Liver (tissue), 9 donors: ENCODE data around the gene ANO7. TPM values are rescaled to one million over a fixed set of nuclear protein-coding genes. Genes with fewer than 3 reads are reported as not detected.

ENCODE experiments used
- DNase-seq: peaks from one replicate; pipeline ENCODE4 v3.0.0-alpha.2; 2017; ENCODE audit warnings: low spot score
- H3K27ac ChIP-seq, 2 donors: one replicate each; pipeline ENCODE4 v1.7.0; 2013; ENCODE audit warnings: inconsistent platforms in 2 of 2, low read length in 2 of 2, control low read depth in 1 of 2, low read depth in 1 of 2, mild to moderate bottlenecking in 1 of 2
- H3K27me3 ChIP-seq, 4 donors: one replicate each; pipeline versions ENCODE4 v1.6.1 to v1.7.0; 2013; ENCODE audit warnings: low read length in 3 of 4, inconsistent platforms in 1 of 4, mild to moderate bottlenecking in 1 of 4, moderate library complexity in 1 of 4; ENCODE audit not compliant: control insufficient read depth in 4 of 4, insufficient read depth in 4 of 4
- H3K36me3 ChIP-seq, 4 donors: one replicate each; pipeline versions ENCODE4 v1.6.1 to v1.7.0; 2013; ENCODE audit warnings: low read length in 3 of 4, mild to moderate bottlenecking in 3 of 4, low read depth in 1 of 4, moderate library complexity in 1 of 4; ENCODE audit not compliant: control insufficient read depth in 4 of 4, insufficient read depth in 3 of 4
- H3K4me1 ChIP-seq, 4 donors: one replicate each; pipeline versions ENCODE4 v1.6.1 to v1.7.0; 2013; ENCODE audit warnings: low read length in 3 of 4, mild to moderate bottlenecking in 3 of 4, moderate library complexity in 1 of 4; ENCODE audit not compliant: control insufficient read depth in 4 of 4, insufficient read depth in 4 of 4
- H3K4me3 ChIP-seq, 3 donors: one replicate each; pipeline versions ENCODE4 v1.6.1 to v1.7.0; 2013; ENCODE audit warnings: low read length in 3 of 3, control low read depth in 1 of 3, low read depth in 1 of 3, mild to moderate bottlenecking in 1 of 3
- H3K9ac ChIP-seq, 2 donors: one replicate each; pipeline ENCODE4 v1.7.0; 2013; ENCODE audit warnings: low read length in 2 of 2, mild to moderate bottlenecking in 2 of 2, moderate library complexity in 2 of 2, control low read depth in 1 of 2, low read depth in 1 of 2
- H3K9me3 ChIP-seq, 4 donors: one replicate each; pipeline versions ENCODE4 v1.6.1 to v1.7.0; 2013; ENCODE audit warnings: low read length in 3 of 4; ENCODE audit not compliant: control insufficient read depth in 4 of 4
- EGR1 ChIP-seq, 2 donors: IDR thresholded peaks; 2 replicates each; pipeline ENCODE4 v1.6.1; 2016 to 2018; ENCODE audit warnings: antibody characterized with exemption in 2 of 2, low read depth in 2 of 2
- FOXA1 ChIP-seq: IDR thresholded peaks from 2 replicates; pipeline ENCODE4 v1.6.1; 2016; ENCODE audit warnings: antibody characterized with exemption
- FOXA2 ChIP-seq: IDR thresholded peaks from 2 replicates; pipeline ENCODE4 v1.6.1; 2016; ENCODE audit warnings: antibody characterized with exemption
- GABPA ChIP-seq, 2 donors: IDR thresholded peaks in 1 of 2; conservative IDR thresholded peaks in 1 of 2; 2 replicates each; pipeline ENCODE4 v1.6.1; 2016; ENCODE audit warnings: antibody characterized with exemption in 2 of 2, mild to moderate bottlenecking in 1 of 2, moderate library complexity in 1 of 2
- HNF4A ChIP-seq, 2 donors: conservative IDR thresholded peaks; 2 replicates each; pipeline ENCODE4 v1.6.1; 2016; ENCODE audit warnings: antibody characterized with exemption in 2 of 2, mild to moderate bottlenecking in 2 of 2
- HNF4G ChIP-seq: IDR thresholded peaks from 2 replicates; pipeline ENCODE4 v1.6.1; 2016; ENCODE audit warnings: antibody characterized with exemption
- JUND ChIP-seq, 2 donors: IDR thresholded peaks; 2 replicates each; pipeline ENCODE4 v1.6.1; 2016; ENCODE audit warnings: antibody characterized with exemption in 2 of 2
- NR2F2 ChIP-seq: IDR thresholded peaks from 2 replicates; pipeline ENCODE4 v1.6.1; 2016; ENCODE audit warnings: antibody characterized with exemption
- RAD21 ChIP-seq, 2 donors: IDR thresholded peaks; 2 replicates each; pipeline ENCODE4 v1.6.1; 2016; ENCODE audit warnings: antibody characterized with exemption in 2 of 2, mild to moderate bottlenecking in 2 of 2
- RXRA ChIP-seq, 2 donors: IDR thresholded peaks; 2 replicates each; pipeline ENCODE4 v1.6.1; 2017 to 2018; ENCODE audit warnings: antibody characterized with exemption in 2 of 2, mild to moderate bottlenecking in 1 of 2
- SP1 ChIP-seq: IDR thresholded peaks from 2 replicates; pipeline ENCODE4 v1.6.1; 2018; ENCODE audit warnings: antibody characterized with exemption, mild to moderate bottlenecking
- TAF1 ChIP-seq: conservative IDR thresholded peaks from 2 replicates; pipeline ENCODE4 v1.6.1; 2016; ENCODE audit warnings: antibody characterized with exemption, mild to moderate bottlenecking
- WGBS: extraction: QIAGEN DNeasy Blood & Tissue Kit; methylation state at CpG from one replicate; pipeline ENCODE4 v1.1.7; 2013; 5-methylcytosine and 5-hydroxymethylcytosine counted together
- polyA plus RNA-seq, 2 donors: library from polyadenylated mRNA; stranded (reverse) in 1 of 2; unstranded in 1 of 2; fragments of 200-250 nt in 1 of 2; fragments of >200 nt in 1 of 2; fragmentation: Nextera tagmentation in 1 of 2; extraction: Ambion mirVana in 1 of 2; gene quantifications; one replicate each; pipeline versions ENCODE4 v1.2.1 to v1.2.3, GENCODE V29; 2013 to 2015
- total RNA-seq, 2 donors: library from RNA; depleted of rRNA; stranded (reverse); fragments of >200 nt; gene quantifications; one replicate each; pipeline ENCODE4 v1.2.3, GENCODE V29; 2014
- TF ChIP-seq, protein P1 (sequence below): IDR thresholded peaks from 2 replicates; pipeline ENCODE4 v1.6.1; 2016; ENCODE audit warnings: antibody characterized with exemption, mild to moderate bottlenecking
- TF ChIP-seq, protein P2 (sequence below): IDR thresholded peaks from 2 replicates; pipeline ENCODE4 v1.6.1; 2016; ENCODE audit warnings: antibody characterized with exemption
- TF ChIP-seq, protein P3 (sequence below): IDR thresholded peaks from 2 replicates; pipeline ENCODE4 v1.6.1; 2016; ENCODE audit warnings: antibody characterized with exemption
- TF ChIP-seq, protein P4 (sequence below): fragments of 150-350 bp; IDR thresholded peaks from 2 replicates; pipeline ENCODE4 v1.5.1; 2017; ENCODE audit warnings: improper control_type of control experiment, low read depth, low read length; ENCODE audit not compliant: missing input control
- TF ChIP-seq, protein P5 (sequence below): IDR thresholded peaks from 2 replicates; pipeline ENCODE4 v1.6.1; 2016; ENCODE audit warnings: antibody characterized with exemption
- donor health status: healthy.
- donor health status: healthy.
- donor health status: healthy.
- donor health status: healthy.
- donor health status: healthy.

ANO7 gene
- total and polyA plus RNA-seq, 4 donors = 0.25 to 0.70 (median 0.45) TPM

DNA sequence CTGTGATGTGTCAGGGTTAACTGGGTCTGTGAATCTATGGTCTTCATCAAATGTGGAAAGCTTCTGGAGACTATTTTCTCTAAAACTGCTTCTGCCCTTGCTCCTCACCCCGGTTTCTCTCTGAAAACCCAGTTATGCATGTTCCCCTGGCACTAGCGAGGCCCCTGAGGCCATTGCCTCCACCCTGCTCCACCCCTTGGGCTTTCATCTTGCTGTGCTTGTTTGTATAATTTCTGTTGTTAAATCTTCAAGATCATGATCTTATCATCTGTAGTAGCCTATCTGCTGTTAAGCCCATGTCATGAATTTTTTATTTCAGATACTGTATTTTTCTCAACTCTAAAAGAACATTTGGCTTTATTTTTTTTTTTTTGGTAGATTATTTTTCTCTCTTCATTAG is 14.9 kb upstream of the ANO7 start:
- Histone ChIP-seq H3K27me3 (no peaks in the 10 kb centered on the region), H3K27ac (no peak overlapping the region), H3K9ac (no peak overlapping the region), H3K4me1 (no peaks in the 10 kb centered on the region), H3K4me3 (no peak overlapping the region), H3K9me3 (peaks cover 0 to 6% (median 2%) of the 10 kb centered on the region in 4 donors), H3K36me3 (peaks cover 14 to 42% (median 28%) of the 10 kb centered on the region in 4 donors)
- WGBS = 96% methylated on average over 2 of the region's 2 CpGs
- DNase-seq = no peak
- TF ChIP-seq JUND (IDR thresholded peaks at IDR 0.05) (no peak), RXRA (IDR thresholded peaks at IDR 0.05) (no peak)
- TF ChIP-seq, protein P1, sequence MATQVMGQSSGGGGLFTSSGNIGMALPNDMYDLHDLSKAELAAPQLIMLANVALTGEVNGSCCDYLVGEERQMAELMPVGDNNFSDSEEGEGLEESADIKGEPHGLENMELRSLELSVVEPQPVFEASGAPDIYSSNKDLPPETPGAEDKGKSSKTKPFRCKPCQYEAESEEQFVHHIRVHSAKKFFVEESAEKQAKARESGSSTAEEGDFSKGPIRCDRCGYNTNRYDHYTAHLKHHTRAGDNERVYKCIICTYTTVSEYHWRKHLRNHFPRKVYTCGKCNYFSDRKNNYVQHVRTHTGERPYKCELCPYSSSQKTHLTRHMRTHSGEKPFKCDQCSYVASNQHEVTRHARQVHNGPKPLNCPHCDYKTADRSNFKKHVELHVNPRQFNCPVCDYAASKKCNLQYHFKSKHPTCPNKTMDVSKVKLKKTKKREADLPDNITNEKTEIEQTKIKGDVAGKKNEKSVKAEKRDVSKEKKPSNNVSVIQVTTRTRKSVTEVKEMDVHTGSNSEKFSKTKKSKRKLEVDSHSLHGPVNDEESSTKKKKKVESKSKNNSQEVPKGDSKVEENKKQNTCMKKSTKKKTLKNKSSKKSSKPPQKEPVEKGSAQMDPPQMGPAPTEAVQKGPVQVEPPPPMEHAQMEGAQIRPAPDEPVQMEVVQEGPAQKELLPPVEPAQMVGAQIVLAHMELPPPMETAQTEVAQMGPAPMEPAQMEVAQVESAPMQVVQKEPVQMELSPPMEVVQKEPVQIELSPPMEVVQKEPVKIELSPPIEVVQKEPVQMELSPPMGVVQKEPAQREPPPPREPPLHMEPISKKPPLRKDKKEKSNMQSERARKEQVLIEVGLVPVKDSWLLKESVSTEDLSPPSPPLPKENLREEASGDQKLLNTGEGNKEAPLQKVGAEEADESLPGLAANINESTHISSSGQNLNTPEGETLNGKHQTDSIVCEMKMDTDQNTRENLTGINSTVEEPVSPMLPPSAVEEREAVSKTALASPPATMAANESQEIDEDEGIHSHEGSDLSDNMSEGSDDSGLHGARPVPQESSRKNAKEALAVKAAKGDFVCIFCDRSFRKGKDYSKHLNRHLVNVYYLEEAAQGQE = no peak

DNA sequence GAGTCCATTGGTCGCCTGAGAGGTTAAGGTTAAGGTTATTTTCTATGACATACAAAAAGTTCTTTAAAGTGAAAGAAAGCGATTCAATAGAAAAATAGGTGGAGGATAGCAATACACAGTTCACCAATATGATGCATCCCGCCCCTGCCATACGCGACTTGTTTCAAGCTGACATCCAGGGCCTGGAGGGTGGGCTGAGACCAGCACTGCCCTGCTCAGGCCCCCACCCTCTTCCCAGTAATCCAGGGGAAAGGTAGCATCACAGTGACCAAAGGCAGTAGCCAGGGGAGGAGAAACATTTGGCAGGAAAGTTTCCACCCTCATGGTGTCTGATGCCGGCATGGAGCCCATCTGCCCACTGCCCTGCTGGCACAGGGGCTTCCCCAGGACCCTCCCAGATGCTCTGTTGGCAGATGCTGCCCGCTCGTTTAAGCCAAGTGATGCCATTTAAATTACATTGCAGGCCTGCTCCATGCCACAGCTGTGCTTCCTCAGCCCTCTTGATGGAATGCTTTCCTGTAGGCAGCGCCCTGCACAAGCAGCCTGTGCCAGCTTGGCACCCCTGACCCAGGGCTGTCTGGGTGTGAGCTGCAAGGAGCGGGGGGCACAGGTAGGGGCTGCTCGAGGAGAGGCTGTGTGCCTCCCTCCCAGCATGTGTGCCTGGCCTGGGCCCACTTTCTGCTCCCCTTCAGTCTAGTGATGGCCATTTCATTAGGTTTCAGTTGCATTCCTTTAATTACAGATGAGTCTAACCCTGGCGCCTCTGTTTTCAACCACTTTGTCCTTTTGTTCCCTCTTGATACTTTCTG is 10.7 kb upstream of the ANO7 start:
- H3K27me3 ChIP-seq = no peaks in the 10 kb centered on the region
- peaks cover 2 to 21% (median 16%) of the 10 kb centered on the region in 4 donors for H3K36me3 ChIP-seq
- H3K4me3 ChIP-seq = no peak overlapping the region
- H3K9ac ChIP-seq = no peak overlapping the region
- TF ChIP-seq GABPA (IDR thresholded peaks at IDR 0.05 in 1 of 2, conservative IDR thresholded peaks at IDR 0.05 in 1 of 2) = no peak
- TF ChIP-seq, protein P1 = no peak
- TF ChIP-seq SP1 = no peak
- TF ChIP-seq, protein P2, sequence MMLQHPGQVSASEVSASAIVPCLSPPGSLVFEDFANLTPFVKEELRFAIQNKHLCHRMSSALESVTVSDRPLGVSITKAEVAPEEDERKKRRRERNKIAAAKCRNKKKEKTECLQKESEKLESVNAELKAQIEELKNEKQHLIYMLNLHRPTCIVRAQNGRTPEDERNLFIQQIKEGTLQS = no peak
- TF ChIP-seq TAF1 = no peak
- TF ChIP-seq FOXA1 = no peak
- TF ChIP-seq, protein P3, sequence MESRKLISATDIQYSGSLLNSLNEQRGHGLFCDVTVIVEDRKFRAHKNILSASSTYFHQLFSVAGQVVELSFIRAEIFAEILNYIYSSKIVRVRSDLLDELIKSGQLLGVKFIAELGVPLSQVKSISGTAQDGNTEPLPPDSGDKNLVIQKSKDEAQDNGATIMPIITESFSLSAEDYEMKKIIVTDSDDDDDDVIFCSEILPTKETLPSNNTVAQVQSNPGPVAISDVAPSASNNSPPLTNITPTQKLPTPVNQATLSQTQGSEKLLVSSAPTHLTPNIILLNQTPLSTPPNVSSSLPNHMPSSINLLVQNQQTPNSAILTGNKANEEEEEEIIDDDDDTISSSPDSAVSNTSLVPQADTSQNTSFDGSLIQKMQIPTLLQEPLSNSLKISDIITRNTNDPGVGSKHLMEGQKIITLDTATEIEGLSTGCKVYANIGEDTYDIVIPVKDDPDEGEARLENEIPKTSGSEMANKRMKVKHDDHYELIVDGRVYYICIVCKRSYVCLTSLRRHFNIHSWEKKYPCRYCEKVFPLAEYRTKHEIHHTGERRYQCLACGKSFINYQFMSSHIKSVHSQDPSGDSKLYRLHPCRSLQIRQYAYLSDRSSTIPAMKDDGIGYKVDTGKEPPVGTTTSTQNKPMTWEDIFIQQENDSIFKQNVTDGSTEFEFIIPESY = no peak
- no peak for TF ChIP-seq NR2F2
- TF ChIP-seq, protein P4, sequence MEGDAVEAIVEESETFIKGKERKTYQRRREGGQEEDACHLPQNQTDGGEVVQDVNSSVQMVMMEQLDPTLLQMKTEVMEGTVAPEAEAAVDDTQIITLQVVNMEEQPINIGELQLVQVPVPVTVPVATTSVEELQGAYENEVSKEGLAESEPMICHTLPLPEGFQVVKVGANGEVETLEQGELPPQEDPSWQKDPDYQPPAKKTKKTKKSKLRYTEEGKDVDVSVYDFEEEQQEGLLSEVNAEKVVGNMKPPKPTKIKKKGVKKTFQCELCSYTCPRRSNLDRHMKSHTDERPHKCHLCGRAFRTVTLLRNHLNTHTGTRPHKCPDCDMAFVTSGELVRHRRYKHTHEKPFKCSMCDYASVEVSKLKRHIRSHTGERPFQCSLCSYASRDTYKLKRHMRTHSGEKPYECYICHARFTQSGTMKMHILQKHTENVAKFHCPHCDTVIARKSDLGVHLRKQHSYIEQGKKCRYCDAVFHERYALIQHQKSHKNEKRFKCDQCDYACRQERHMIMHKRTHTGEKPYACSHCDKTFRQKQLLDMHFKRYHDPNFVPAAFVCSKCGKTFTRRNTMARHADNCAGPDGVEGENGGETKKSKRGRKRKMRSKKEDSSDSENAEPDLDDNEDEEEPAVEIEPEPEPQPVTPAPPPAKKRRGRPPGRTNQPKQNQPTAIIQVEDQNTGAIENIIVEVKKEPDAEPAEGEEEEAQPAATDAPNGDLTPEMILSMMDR = no peak
- TF ChIP-seq JUND (IDR thresholded peaks at IDR 0.05) = no peak
- no peak for TF ChIP-seq RXRA (IDR thresholded peaks at IDR 0.05)
- TF ChIP-seq, protein P5, sequence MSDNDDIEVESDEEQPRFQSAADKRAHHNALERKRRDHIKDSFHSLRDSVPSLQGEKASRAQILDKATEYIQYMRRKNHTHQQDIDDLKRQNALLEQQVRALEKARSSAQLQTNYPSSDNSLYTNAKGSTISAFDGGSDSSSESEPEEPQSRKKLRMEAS = no peak
- no peak for TF ChIP-seq HNF4G
- TF ChIP-seq RAD21 (IDR thresholded peaks at IDR 0.05) = no peak
- no peak for TF ChIP-seq FOXA2
- no peak for TF ChIP-seq HNF4A (conservative IDR thresholded peaks at IDR 0.05)
- TF ChIP-seq EGR1 (IDR thresholded peaks at IDR 0.05; ENCODE audit: low read depth in 2 of 2) = no peak
- no peak for DNase-seq
- no peak overlapping the region for H3K27ac ChIP-seq
- no peaks in the 10 kb centered on the region for H3K4me1 ChIP-seq
- WGBS = 98% methylated on average over 12 of the region's 12 CpGs
- no peaks in the 10 kb centered on the region for H3K9me3 ChIP-seq
